GM18520 (cell line): Measurements from ENCODE around the gene HOXC12.

ENCODE experiments used
- ATAC-seq: cut with Tn5 transposase; IDR thresholded peaks from one replicate; pipeline ENCODE4 v1.9.1; 2021; ENCODE audit not compliant: unreplicated experiment

HOXC12 gene

DNA sequence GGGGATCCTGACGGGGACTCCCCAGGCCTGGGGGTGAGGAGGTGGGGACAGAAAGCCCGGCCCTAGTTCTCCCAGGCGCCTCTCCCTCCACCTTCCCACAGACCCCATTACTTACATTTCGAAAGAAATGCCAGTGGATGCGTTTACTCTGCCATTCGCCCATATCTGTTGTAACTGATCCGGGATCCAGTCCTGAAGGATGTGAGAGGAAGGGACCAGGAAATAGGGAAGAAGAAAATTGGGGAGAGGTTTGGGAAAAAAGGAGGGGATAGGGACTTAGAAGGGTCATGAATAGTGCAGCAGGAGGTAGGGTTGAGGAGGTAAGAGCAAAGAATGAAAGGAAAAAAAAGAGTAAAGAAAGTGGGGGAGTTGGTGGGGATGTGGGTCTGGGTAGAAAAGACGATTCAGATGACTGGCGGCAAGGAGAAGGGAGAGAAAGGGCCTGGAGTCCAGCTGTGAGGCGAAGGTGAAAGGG lies 1.1 kb downstream of the HOXC12 start:
- ATAC-seq: no peak

DNA sequence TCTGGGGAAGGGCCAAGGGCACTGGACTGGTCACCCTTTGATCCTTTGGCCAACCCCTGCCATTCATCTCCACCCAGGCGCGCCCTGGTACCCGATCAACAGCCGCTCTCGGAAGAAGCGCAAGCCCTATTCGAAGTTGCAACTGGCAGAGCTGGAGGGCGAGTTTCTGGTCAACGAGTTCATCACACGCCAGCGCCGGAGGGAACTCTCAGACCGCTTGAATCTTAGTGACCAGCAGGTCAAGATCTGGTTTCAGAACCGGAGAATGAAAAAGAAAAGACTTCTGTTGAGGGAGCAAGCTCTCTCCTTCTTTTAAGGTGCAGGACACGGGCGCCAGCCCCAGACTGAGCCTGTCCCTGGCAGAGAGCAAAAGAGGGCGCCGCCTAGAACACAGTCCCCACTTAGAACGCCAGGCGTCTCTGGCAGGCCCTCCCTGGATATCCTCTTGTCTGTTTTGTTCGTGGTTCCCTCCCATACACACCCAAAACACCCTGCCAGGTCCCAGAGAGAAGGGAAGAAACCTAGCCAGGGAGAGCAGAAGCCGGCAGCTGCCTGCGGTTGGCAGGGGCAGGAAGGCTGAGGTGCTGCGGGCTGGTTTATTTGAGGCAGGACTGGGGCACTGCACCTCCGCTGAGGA lies 1.7 kb downstream of the HOXC12 start:
- ATAC-seq: no peak

DNA sequence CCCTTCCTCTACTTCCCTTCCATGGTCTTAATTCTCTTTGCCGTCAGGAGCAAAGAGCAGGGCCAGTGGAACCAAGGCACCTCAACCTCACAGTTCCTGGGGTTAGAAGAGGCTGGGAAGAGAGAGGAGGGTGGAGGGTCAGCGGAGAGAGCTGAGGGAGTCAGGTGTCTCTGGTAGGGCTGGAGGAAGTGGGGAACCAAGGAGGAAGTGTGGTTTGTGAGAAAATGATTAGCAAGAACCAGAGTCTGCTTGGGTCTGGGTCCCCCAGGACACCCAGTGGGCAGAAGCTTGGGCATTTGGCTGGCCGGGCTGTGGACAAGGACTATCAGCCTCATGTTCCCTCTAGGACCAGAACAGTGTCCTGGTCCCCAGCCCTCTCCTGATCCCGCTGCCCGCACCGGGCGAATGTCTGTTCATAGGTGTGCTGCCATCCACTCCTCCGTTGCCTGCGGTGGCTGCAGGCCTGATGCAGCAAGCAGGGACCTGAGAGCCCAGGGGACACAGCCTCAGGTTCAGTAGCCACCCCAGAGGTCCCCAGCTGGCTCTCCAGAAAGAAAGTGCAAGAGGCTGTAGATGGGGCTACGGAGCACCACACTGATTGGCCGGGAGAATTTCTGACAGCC lies 2.3 kb downstream of the HOXC12 start:
- no peak for ATAC-seq

DNA sequence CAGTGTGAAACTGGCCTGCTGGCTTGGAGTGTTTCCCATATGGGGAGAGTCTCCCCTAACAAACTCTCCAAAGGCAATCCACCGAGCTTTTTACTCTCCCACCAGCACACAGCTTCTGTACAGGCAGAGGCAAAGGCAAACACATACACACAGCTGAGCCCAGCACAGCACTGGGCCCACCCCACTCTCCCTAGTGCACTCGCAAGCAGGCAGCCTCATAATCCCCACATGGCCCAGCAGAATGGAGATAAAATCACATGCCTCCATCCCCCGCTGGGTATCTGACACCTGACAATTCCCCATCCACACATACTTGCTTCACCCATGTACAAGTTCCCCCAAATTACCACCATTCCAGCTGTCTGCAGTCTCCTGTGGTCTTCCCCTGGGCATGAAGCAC lies 3.4 kb downstream of the HOXC12 start:
- ATAC-seq: no peak

DNA sequence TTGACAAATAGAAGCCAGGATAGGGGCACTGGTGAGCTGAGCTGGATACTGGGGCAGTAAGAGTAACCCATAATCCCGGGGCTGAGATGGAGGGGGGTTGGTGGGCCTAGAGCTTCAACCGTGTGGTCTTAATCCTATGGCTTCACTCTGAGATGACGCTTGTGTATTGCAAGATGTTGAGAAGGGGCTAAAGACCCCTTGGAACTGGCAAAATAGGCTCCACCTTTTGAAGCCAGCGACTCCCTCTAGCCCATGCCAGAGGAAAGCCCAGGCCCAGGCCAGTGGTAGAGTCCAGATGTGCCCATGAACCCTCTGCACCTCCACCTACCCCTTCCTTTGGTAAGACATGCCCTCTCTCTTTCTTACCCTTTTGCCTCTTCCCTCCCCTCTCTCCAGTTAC lies 4.6 kb downstream of the HOXC12 start:
- ATAC-seq: no peak

DNA sequence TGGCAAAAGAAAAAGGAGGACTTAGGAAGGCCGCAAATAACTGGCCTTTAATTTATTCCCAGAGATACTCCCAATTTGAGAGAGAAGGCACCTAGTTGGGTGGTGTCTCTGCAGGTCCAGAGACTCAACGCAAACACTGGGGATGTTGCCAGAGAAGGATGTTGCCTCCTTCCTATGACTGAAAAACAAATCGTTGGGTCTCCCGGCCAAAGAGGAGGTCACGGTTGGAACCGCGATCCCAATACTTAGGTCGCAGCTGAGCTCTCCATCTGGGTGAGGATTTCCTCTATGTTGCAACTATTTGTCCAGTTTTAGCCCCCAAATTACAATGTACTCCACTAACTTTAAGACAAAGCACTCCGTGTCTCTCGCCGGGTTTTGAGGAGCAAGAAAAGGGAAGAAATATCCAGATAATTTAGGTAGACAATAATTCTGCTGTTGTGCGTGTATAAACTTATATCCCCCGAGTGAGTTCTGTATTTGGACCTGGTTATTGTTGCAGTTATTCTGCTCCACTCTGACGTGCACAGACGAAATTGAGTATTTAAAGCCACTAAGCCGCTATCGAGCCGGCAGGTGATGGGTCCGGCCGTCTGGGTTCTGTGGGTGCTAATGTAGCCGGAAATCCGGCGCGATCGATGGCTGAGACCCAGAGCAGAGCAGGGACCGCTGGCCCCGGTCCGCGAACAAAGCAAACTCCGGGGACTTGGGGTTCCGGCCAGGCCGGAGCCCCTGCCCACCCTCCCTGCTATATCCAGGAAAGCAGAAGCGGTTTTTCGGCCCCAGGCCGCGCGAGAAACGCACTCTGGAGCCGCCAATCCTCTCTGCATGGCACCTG lies 5.7 kb downstream of the HOXC12 start:
- ATAC-seq: no peak

DNA sequence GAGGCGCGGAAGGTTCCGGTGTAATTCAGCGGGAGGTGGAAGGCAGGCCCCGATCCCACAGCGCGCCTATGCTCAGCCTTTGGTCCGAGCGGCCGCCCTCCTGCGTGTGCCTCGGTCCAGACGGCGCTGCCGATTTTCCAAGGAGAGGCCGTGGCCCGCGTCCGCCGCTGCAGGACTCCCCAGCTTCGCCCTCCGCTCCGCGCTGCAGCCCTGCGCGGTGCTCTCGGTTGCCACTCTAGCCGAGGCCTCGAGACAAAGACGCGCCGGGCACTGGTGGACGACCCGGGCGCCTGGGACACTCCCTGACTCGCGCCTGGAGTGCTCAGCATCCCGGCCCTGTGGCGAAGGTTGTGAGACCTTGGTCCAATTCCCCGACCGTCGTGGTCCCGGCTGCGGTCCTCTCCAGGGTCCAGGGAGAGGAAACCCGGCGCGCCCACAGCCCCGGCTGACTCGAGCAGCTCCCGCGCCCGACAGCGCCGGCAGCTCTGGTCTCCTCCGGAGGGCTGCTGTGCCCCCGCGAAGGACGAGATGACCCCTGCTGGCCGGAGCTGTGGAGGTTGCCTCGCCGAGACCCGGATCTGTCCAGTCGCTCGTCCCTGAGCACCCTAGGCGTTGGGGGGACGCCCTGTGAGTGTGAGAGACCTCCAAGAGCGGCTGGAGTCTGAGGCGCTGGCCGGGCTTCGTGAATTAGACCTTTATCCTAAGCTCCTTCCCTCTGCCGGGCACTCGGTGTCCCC lies 6.5 kb downstream of the HOXC12 start:
- ATAC-seq: no peak

DNA sequence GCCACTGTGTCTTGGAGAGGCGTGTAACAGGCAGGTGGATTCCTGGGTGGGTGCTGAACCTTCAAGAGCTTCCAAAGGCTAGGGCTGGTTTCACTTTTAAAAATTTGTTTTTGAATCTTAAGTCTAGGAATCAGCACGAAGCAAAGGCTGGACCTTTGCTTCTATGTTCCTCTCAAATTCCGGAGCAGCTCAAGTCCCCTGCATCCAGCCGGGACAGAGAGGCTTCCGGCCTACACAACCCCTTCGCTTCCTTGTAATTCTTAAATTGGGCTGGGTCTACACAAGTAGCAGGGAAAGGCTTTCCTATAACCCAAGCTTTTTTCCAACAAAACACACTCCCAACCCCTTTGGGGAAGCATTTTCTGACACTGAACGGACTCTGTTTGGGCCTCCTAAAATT lies 8.3 kb downstream of the HOXC12 start:
- no peak for ATAC-seq

DNA sequence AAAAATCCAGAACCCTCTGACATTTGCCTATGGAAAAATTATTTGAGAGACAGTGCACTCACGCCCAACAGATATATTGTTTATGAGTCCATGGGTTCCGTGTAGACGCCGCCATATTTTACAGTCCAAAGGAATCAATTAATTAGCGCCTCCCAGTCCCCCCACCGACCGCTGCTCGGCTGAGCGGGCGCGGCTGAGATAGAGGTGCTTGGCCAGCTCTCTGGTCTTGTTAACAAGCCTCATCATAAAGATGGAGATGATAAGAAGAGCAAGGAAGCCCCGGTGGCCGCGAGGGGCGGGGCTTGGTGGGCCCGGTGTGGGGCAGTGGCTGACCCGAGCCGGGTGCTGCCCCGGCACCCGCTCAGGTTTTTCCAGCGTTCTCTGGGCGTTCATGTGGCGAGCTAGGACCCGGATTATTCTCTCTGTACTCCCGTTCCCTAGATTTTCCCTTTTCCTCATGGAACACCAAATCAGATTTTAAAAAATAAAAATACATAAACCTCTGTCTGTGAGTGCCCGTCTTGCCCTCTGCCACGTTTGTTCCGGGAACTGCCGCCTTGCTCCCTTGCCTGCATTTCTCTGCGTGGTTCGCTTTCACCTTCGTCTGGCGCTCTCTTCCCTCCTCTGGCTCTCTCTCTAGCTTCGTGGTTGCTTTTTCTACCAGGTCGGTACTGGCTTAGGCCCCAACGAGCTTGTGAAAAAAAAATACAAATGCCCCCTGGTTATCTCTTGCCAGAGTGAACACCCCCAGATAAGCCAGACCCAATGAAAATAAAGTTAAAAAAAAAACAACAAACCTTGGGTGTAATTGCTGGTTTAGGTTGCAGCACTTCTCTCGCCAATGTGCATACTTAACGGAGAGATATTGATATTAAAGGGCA lies 9.0 kb downstream of the HOXC12 start:
- no peak for ATAC-seq

DNA sequence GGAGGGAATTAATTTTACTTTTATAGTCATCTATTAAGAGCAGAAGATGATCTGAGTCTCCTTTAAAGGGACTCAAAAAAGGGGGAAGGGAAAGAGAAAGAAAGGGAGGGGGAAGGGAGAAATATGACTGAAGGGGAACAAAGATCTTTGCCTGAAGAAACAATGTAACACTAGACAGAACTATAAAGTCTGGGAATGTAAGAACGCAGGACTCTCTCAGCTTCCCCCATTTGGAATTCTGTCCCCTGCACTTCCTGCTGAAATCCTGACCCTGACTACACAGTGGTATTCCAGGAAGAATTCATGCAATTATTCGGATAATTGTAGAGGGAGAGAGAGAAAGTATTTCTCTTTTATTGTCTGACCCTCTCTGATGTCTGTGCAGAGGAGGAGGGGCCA lies 9.6 kb downstream of the HOXC12 start:
- no peak for ATAC-seq

DNA sequence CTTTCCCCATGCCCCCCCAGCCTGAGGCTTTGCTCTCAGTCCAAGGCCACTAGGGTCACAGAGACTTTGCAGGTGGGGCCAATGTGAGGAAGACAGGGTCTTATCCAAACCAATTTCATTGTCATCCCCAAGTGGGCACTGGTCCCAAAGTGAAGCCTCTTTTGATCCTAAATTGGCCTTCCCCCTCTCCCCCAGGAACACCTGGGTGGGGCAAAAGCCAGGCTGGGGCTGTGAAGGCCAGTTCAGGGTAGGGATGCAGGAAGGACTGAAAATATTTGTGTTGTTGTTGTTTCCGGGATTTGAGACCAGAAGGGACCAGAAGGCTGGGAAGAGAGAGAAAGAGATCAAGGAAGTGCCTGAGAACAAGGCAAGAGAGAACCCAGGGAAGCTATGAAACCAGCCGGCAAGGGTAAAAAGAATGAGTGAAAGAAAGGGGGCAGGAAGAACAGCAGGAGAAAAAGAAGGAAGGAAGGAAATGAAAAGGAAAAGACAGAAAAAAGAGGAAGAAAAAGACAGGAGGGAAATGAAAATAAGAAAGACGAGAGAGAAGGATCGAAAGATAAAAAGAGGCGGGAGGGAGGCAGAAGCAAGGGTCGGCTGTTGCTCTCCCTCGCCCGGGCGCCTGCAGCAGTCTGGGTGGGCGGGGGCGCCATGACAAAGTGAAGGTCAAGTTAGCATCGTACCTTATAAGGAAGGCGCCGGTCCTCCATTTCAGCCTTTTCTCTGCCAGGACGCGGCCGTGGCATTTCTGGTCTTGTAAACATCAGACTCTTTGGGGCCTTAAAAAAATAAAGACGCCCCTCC lies 10.8 kb downstream of the HOXC12 start:
- no peak for ATAC-seq

DNA sequence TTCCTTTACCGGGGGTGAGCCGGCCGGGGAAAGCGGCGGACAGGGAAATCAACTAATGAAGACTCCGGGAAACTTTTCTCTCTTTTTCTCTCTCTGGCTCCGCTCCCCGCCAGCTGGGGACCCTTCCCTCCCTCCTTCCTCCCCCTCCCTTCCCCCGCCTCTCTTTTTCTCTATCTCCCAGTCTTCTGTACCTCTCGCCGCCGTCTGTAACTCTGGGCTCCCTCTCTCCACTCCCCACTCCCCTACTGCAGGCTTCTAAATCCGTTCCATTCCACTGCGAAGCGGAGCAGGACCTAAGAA lies 11.3 kb downstream of the HOXC12 start:
- ATAC-seq: no peak

DNA sequence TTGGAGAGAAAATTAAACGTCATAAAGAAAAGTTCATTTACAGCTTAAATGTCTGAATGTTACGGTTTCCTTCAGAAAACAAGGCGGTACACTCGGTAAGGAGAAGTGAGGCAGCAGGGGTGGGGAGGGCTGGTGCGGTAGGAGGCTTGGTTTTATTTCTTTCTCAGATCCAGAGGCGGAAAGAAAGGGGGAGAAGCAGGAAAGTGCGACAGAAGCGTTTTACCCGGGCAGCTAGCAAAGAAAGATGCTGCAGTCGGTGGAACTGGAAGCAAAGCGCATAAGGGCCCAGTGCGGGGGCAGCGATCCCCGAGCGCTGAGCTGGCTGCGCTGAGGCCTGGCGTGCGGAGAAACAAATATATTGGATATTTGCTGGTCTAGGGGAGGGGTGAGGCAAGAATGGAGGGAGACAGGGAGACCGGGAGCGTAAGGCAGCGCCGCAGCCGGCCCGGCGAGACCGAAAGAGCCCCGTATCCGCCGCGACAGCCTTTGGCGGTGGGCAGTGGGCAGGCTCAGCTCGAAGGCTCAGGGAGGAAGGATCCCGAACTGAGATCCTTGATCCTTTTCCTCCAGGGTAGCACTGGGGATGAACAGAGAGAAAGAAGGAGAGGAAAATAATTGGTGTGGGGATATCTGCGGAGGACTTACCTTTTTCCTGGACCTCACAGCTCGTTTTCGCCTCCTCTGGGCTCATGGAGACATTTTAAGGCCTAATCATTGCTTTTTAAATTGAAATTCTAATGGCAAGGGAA lies 11.9 kb downstream of the HOXC12 start:
- no peak for ATAC-seq

DNA sequence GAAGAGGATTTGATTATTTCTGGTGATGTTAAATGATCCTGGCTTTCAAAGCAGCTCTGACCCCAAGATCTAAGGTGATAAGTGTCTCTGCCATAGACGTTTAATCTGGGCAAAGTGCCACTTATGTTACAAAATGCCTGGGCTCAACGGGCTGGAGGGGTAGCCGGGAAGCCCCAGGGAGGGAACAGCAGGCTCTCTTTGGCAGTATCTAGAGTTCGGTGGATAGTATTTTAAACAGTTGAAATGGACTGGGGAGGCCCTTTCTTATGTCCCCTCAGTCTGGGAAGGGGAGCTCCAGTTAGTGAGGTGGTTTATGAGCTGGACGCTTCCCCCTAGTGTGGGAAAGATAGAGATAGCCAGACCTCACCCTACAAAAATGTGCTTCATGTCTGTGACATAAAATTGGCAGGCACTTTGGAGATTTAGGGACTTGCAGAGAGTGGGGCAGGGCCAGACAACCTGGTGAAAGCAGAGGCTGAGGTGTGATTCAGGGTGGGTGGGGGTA lies 12.8 kb downstream of the HOXC12 start:
- ATAC-seq: no peak

DNA sequence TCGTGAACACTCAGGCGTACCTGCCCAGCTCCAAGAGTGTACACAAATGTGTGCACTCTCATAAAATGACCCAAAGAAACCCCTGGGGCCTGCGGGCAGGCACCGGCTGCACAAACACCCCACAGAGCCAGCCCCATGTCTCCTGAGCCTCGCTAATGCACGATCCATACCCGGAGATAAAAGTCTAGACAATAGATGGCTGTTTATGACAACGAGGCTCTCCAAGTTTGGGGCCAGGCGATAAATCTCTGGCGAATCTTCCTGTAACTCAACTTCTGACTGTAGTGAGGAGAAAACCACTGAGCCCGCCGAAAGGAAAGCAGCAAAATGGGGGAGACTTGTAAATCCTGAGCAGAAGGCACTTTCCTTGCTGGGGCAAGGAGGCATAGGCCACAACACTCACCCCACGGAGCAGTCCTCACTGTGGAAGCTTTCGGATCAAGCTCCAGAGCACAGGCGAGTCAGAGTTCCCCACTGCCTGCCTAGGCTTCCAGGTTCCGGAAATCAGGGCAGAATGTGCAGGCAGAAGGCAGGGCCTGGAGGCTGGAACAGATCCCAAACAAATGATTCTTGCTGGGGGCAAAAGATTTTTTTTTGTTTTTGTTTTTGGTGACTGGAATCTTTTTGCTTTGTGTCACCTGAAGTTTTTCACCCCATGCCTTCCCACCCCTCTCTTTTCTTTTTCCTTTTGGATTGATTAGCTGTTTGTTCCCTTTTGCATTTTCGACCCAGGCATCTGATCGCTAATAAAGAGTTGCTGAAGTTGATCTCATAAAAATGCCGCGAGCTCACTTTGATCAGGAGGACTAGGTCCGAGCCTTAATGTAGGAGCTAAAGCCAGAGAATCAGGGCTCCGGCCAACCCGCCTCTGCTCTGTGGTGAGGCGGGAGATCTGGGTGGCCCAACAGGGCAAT lies 13.8 kb downstream of the HOXC12 start:
- no peak for ATAC-seq

DNA sequence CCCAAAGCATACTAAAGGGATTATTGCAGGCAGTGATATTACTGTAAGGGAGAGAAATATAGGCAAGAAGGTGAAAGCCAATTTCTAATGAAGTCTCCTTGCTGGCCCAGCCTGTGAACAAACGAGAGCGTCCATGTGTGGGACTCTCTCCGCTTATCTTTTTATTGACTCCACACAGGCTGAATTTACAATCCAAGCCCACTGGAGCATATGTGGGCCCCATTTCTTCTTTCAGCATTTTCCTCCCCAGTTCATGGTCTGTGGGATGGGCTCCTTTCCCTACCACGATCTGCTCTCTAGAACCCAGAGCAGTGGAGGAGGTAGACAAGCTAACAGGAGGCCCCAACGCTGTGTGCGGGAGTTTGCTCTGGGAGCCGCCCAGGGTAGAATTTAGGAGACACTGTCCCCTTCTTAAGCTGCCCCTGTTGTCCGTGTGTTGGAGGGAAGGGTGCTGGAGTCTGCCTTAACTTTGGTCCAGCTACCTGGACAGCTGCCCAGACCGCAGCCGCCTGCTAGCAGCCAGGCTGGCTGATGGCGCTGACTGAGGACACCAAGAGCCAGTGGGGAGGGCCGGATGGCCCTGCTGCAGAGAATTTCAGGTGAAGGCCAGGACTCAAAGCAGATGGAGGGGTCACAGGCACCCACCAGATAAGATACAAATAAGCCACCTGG lies 15.0 kb downstream of the HOXC12 start:
- ATAC-seq: no peak

DNA sequence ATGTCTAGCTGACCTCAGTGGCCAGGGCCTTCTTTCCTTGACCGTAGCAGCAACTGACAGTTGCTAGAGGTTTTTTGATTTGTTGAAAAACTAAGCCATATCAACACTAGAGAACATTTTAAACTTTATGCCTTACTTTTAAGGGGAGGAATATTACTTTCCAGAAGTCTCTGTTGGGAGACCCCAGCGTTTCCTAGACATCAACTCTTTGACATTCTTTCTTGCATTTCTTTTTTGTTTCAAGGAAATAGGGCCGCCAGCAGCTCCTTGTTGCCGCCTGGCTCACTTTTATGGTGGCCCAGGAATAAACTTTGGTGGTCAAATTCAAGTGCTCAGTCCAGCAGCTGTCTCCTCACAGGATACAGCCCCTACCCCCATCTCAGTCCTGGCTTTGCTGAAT lies 15.7 kb downstream of the HOXC12 start:
- no peak for ATAC-seq
